SH-SY5Y (cell line): ENCODE measurements around the gene LTBP1.

Experiments used
- GATA2 ChIP-seq: IDR thresholded peaks from 2 replicates; pipeline ENCODE4 v1.6.1; 2011; ENCODE audit warnings: mild to moderate bottlenecking, low read depth, low read length
- GATA3 ChIP-seq: IDR thresholded peaks from 2 replicates; pipeline ENCODE4 v1.6.1; 2011; ENCODE audit warnings: low read depth, mild to moderate bottlenecking, low read length, moderate library complexity

Gene LTBP1

DNA sequence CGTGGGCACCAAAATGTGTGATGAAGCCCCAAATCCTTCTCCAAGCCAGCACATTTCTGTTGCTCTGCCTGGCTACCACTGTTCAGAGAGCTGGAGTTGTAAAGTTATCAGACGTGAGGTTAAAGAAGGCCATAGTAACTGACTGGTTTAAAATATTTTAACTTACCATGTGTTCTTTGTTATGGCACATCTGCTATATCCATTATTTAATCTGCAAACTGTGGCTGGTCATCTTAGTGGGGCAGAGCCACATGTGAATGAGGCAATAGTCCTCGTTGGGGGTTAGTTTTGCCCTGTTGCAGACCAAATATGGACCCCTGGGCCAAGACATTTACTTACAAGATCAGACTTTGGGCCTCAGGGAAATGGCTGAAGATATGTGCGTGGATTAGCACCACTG is 315.3 kb downstream of the LTBP1 start:
- TF ChIP-seq GATA3 (no peak), GATA2 (no peak)

DNA sequence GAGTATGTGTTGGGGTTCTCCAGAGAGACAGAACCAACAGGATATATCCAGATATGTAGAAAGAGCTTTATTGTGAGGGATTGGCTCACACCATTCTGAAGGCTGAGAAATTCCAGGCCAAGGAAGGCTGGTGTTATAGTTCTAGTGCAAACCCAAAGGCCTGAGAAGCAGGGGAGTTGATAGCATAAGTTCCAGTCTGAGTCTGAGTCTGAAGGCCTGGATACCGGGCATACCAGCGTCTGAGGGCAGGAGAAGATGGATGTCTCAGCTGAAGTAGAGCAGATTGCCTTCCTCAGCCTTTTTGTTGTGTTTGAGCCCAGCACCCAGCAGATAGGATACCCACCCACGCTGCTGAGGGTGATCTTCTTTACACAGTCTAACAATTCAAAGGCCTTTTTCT is 318.0 kb downstream of the LTBP1 start:
- TF ChIP-seq GATA2 (no peak), GATA3 (no peak)

DNA sequence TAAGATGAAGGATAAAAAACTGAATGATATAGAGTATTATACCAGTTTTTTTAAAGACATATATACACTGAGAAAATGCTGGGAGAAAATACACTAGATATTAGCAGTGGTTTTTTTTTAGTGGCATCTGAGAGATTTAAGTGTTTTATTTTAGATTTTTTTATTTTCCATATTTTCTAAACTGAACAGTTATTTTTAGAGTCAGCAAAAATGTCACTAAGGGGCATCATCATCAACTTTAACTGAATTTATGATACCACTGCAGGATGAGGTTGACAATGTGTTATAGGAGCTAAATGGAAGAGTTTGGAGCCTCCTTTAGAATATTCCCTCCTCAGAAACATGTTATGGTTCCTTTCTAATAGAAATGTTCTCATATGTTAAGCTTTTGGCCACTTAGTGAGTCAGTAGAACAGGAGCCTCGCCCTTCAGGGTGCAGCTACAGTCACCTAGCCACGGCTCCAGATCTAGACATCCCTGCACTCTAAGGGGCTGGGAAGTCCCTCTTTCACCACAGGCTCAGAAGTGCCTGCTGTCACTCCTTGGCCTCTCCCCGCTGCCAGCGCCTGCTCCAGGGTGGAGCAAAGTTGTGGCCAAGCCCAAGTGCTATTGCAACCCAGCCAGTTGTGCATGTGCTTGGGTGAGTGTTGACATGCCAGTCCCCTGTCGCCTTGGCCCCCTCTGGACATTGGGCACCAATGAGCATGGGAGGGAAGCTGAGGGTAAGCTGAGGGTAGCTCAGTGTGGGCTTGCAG is 319.0 kb downstream of the LTBP1 start:
- TF ChIP-seq GATA2 (no peak), GATA3 (no peak)

DNA sequence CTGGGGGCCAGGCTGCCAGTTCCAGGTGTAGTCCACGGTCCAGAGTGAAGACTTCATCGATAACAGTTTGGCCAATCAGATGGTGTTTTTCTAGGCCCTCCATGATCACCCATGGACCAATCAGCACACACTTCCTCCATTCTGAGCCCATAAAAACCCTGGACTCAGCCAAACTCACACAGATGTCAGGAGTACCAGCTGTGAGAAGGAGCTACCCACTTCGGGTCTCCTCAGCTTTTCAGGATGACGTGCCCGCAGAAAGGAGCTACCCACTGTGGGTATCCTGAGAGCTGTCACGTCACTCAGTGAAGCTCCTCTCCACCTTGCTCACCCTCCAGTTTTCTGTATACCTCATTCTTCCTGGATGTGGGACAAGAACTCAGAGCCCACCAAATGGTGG is 319.7 kb downstream of the LTBP1 start:
- TF ChIP-seq GATA3, result no peak
- no peak for TF ChIP-seq GATA2

DNA sequence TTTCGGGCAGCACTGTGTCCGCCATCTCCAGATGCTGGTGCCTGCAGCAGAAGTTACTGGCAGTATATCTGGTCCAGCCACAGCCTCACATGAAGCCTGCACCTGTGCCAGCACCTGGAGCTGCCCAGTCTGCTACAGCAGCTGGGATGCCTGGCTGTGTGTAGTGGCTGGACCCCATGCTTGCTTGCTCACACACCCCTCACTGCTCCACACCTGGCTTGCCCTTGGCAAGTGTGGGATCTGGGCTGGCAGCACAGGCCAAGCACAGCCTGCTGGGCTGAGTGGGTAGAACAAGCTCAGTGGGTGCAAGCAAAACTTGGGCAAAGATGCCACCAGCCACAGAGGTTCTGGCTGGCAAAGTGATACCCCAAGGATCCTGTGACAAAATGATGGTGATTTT is 320.3 kb downstream of the LTBP1 start:
- no peak for TF ChIP-seq GATA2
- TF ChIP-seq GATA3, result no peak

DNA sequence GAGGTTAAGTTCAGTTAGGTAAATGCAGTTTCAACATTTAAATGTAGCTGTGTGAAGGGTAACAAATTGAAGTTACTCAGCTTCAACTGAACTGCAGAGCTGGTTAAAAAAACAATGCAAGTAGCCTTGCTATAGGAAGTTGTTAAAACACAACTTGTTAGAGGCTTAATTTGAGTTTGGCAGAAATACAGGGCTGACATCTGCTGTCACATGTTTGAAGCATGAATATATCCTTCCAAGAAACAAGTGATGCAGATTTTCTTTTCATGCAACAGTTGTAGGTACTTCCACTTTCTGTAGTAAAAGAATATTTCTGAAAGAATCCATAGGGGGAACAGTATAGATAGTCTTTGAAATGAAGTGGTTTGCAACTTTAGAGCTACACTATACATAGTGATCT is 321.0 kb downstream of the LTBP1 start:
- TF ChIP-seq GATA2, result no peak
- no peak for TF ChIP-seq GATA3

DNA sequence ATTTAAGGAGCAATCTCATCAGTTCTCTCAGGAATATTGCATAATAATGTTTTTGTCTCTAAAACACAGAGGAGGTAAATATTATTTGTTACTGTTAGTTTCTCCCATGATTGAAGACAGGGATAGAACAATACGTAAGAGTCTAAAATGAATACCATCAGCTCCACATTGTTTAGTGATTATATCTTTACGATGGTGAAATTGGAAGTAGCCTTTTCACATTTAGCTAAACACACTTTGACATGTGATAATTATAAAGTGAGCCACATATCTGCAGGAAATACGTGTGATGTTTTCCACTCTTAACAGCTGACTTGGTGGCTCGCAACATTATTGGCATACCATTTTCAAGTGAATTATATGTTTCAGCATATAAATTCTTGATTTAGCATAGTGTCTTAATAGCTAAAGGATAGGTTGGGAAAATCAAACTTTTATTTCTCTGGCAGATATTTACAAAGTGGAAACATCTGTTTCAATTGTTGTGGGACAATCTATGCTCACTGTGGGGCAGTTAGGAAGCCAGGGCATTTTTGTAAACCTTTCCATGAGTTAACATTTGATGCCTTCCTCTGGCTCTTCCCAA is 321.6 kb downstream of the LTBP1 start:
- TF ChIP-seq GATA2, result no peak
- no peak for TF ChIP-seq GATA3

DNA sequence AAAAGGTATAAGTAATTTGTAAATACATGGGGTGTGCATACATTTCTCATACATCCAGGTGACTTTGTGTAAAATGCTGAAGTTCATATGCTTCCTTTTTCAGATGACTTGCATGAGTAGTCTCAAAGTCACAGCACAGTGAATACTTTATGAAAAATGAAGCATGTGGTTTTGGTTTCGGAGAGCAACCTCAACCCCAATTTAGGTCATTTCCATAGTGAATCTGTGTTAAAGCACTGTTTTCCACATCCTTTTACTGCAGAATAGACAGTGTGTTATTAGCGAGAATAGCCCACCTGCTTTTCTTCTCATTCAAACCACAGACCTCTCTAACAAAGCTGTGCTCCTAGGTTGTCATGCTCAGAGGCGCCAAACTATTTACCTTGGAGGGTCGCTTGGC is 325.2 kb downstream of the LTBP1 start:
- no peak for TF ChIP-seq GATA2

DNA sequence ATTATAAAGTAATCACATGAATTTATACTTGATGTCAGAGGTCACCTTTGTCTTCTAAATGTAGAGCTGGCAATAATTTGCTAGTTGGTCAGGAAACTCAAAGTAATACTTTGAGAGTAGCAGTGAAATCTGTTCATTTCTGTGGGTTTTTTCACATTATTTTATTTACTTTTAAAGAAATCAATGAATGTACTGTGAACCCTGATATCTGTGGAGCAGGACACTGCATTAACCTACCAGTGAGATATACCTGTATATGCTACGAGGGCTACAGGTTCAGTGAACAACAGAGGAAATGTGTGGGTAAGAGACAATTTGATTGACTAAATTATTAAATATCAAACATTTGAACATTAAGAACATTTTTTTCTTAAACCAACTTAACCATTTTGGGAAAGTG is 326.7 kb downstream of the LTBP1 start:
- no peak for TF ChIP-seq GATA3
- no peak for TF ChIP-seq GATA2

DNA sequence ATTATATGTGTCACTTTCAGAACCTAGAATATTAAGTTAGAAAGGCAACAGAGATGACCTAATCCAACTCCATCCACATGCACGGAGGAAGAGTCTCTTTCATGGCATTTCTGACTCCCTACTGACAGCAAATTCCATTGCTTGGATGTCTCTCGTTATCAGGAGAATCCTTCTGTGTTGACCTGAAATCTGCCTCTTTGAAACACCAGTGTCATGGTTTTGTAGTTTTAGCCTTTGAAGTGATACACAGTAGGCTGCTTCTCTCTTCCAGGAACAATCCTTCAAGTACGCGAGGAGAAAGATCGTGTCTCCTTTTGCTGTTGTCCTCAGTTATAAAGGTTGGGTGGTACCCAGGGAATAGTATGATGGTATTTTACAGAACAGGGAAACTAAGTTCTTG is 327.8 kb downstream of the LTBP1 start:
- TF ChIP-seq GATA2, result no peak
- no peak for TF ChIP-seq GATA3

DNA sequence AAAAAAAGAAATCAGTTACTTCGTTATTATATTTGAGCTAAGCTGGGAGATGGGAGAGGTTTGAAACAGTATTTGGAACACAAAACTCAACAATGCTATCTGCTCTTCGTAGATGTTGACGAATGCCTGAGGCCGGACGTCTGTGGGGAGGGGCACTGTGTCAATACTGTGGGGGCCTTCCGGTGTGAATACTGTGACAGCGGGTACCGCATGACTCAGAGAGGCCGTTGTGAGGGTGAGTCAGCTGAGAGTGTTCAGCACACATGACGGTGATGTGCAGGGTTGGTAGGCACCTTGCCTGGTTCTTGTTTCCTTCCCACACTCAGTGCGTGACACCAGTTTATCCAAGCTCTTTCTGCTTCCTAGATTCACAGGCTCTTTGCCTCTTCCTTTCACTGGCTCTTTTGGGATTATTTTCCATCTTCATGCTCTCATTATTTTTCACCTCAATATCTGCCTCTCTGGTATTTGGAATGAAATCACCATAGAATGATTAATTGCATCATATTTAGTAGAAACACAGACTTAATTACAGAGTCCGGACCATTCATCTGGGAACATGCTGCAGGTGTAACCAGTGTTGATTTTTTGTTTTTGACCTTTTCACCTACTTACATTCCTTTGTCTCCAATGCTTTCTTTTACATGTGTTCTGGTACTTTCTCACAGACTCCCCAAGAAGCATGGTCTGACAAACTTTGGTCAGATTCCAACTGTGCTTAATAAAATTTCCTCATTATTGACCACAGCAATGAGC is 329.1 kb downstream of the LTBP1 start:
- TF ChIP-seq GATA3, result no peak
- TF ChIP-seq GATA2, result no peak

DNA sequence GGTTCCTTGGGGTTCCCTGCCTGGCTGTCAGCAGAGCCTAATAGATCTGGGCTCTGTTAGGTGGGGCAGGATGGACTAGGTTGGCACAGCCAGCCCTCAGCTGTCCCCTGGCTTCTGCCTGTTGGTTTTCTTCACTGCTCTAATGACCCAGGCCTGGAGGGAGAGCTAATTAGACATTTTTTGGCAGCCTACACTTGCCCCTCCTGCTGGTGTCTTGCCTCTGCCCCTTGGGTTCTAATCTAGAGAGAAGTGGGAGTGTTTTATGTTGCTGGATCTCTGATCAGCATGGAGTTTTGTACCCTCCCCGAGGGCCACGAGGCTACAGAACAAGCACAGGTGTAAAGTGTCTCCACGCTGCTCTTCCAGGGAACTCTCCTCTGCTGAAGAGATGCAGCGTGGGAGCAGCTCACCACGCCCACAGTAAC is 330.3 kb downstream of the LTBP1 start:
- no peak for TF ChIP-seq GATA3

DNA sequence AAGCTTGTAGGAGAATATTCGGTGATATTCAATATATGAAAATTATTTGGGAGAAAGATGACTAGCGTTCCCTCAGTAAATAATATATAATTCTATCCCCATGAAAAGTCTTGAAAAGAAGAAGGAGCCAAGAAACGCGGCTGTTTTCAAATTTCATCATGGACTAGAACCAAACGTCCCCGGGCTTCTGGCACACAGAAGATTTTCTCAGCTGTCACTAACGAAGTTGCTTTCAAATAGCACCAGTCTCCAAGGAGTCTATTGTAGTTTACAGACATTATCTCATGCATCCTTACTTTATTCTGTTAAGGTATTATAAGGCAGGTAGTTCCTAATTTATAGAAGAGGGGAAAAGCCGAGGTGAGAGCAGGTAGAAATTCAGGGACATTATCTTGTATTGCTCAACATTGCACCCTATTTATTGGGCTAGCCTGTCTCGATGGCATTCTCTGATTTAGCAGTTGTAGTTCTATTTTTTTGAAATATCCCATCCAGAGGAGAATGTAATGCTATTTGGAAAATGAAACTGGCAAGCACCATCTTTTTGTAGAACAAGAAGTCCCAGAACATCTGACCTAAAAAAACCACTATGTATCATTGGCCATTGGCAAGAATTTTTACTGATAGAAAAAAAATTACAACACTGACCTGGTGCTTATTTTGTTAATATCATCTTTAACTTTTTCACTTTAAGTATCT is 331.6 kb downstream of the LTBP1 start:
- TF ChIP-seq GATA2 (no peak), GATA3 (no peak)

DNA sequence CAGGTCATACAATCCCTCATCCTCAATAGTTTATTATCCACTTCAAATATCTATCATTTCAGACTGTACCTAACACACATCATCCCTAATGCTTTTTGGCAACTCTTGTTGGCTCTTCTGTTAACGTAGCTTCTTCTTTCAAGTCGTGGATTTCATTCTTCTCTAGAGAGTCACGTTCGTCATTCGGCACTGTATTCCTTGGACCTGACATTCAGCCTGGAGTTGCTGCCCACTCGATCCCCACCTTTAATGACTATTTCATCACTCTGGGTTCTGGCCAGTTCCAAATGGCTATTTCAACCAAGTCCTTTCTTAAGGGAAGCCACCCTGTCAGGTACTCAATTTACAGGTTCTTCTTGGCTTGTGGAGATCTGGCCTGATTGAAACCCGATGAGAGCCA is 337.5 kb downstream of the LTBP1 start:
- TF ChIP-seq GATA3, result no peak
- TF ChIP-seq GATA2, result no peak
